ENCODE results near the gene UFL1. TPM values are rescaled to one million over a fixed set of nuclear protein-coding genes. Genes with fewer than 3 reads are reported as not detected.

The UFL1 gene
- total and polyA plus RNA-seq, 2 donors (not counting 3 experiments of a cell fraction or from before 2014, with no cell fraction given) = 3.4 to 18.3 TPM

GRCh38 chr6:96582021-96582420, 60.4 kb downstream of the UFL1 start:
- intact Hi-C loops (cut with micrococcal nuclease) (no loop called here), dilution Hi-C loops (cut with MboI; ENCODE audit: extremely low pct_ligation_motif_present, low sequenced_read_pairs) (no loop called here)
- H3K4me3 ChIP-seq (replicated peaks in 1 of 3; ENCODE audit: insufficient read depth in 1 of 3, low read depth in 1 of 3, low read length in 3 of 3) = no peak overlapping the region
- no peaks in the 10 kb centered on the region for H3K9me1 ChIP-seq (replicated peaks; ENCODE audit: control insufficient read depth, extremely low read depth, insufficient read depth, low read length)
- no peaks in the 10 kb centered on the region for H3K9me3 ChIP-seq (replicated peaks; ENCODE audit: control insufficient read depth, insufficient read depth, low read length)
- no peaks in the 10 kb centered on the region for H3K79me2 ChIP-seq (ENCODE audit: control insufficient read depth, insufficient read depth, low read length)
- no TSS peak for BruUV-seq (replicated peaks)
- no peak overlapping the region for H3K4me2 ChIP-seq (ENCODE audit: insufficient read depth, low read length)
- H3K4me1 ChIP-seq (ENCODE audit: control insufficient read depth, extremely low read depth, insufficient read depth, low read length) = no peaks in the 10 kb centered on the region
- FAIRE-seq (no peak), DNase-seq (ENCODE audit: low read depth, low spot score) (no peak)
- no peaks in the 10 kb centered on the region for H3K36me3 ChIP-seq (ENCODE audit: control insufficient read depth in 2 of 2, extremely low read depth in 1 of 2, insufficient read depth in 2 of 2, low read length in 2 of 2)
- POLR2A ChIA-PET = no interaction called here
- no peak overlapping the region for H3K9ac ChIP-seq (replicated peaks; ENCODE audit: extremely low read depth, insufficient read depth, low read length)
- no peak overlapping the region for H2AFZ ChIP-seq (ENCODE audit: low read depth, low read length)
- H3K27me3 ChIP-seq (ENCODE audit: control insufficient read depth in 2 of 2, insufficient read depth in 2 of 2, low read length in 2 of 2) = no peaks in the 10 kb centered on the region
- H4K20me1 ChIP-seq (replicated peaks; ENCODE audit: control insufficient read depth, extremely low read depth, insufficient read depth, low read length) = no peaks in the 10 kb centered on the region
- no peak overlapping the region for H3K27ac ChIP-seq (ENCODE audit: insufficient read depth, low read depth, low read length)
- CTCF ChIA-PET = interaction anchor here (1.1 kb wide), 1 partner anchor 8 kb away, joined by 3 read pairs; no protein-coding TSS in a partner anchor
- TF ChIP-seq JUN (IDR thresholded peaks at IDR 0.05; ENCODE audit: borderline replicate concordance, insufficient read depth, insufficient read length, low read depth) (no peak), MYC (IDR thresholded peaks at IDR 0.05; ENCODE audit: low read depth, low read length) (no peak), CTCF (IDR thresholded peaks at IDR 0.05; ENCODE audit: extremely low read depth in 1 of 2, insufficient read depth in 1 of 2, low read depth in 1 of 2, low read length in 2 of 2) (no peak), FOS (IDR thresholded peaks at IDR 0.05; ENCODE audit: borderline replicate concordance, insufficient read depth, low read length) (no peak), POLR2A (IDR thresholded peaks at IDR 0.05; ENCODE audit: low read depth, low read length) (no peak), GATA2 (IDR thresholded peaks at IDR 0.05; ENCODE audit: insufficient read depth, insufficient read length, low read depth, low read length) (no peak), MAX (IDR thresholded peaks at IDR 0.05; ENCODE audit: insufficient read depth, insufficient read length) (no peak), EZH2 (IDR thresholded peaks at IDR 0.05; ENCODE audit: borderline replicate concordance, low read depth, low read length, severe bottlenecking) (no peak), POLR2AphosphoS5 (IDR thresholded peaks at IDR 0.05; ENCODE audit: insufficient read depth, low read depth, low read length) (no peak)

Data from endothelial cell of umbilical vein (primary cell).